Stimulated activated CD8-positive, alpha-beta memory T cell treated with anti-CD3 and anti-CD28 coated beads, Interleukin-7, amount 100 ng/mL, for 1 hour (primary cell): ENCODE data around the gene DHDH.

Experiments used
- DNase-seq, 2 donors: peaks; one replicate each; pipeline ENCODE4 v3.0.0-alpha.2; 2020; ENCODE audit warnings: low read depth in 2 of 2

The DHDH gene

DNA sequence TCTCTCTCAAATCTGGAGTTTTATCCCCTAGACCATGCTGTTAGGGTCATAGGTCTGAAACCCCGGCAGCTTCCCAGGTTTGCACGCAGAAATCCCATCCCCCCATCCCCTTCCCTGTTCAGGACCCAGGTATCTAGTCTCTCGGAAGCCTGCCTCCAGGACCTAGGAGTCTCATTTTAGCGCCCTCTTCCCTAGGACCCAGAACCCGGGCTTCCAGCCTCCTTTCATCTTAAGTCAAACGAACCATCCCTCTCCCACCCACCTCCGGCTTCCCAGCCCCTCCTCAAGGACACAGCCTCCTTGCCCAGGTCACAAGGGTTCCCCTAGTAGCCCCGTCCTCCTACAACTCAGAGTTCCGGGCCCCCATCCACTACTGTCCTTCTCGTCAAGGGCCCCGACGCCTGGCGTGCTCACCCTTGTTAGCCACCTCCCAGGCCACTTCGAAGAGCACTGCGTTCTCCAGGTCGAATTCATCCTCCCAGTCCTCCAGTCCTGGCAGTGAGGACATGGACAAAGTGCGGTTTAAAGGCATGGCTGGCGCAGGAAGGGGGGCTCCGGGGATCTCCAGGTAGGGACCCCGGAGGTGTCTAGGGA is 59.2 kb downstream of the DHDH start:
- DNase-seq, result no peak

DNA sequence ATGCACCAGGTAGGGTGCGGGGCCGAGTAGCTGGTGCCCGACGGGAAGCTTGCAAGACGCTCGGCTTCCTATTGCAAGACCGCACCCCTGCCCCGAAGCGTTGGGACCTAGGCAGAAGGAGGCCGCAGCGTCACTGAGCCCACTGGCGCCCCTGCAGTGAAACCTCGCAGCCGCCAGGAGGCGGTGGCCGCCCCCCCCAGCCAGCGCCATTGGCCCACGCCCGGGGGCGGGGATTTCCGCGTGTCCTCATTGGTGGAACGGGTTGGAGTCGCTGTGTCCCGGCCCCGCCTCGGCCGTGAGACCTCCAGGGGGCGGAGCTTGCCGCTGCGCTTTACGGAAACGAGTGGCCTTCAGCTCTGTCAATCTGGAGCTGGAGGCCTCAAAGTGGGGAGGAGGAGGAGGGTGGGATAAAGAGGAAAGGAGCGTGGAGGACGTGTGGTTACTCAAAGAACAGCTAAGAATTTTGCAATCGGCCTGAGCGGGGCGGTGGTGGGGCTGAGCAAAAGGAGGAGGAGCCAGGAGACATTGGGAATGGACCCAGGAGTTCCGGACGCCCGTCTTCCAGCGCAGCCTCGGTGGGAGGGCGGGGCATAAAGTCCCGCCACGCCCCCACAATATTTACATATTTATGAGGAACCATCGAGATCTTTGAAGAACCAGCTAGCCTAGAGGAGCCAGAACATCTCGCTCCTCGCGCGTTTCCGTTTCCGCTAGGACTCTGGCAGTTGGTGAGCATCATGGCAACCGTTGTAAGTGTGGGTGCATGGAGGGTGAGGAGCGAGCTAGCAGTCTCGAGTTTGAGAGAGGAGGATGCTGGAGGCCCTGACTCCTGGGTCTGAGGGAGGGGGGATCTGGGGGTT is 59.9 kb downstream of the DHDH start, which contains the start of the genes GYS1 and RUVBL2:
Gene GYS1, minus strand, starts transcription at position 135 of the 860 bp plus-strand sequence. CDS start 197 bp downstream, outside the sequence.
Gene RUVBL2, plus strand, starts transcription at position 713 of the 860 bp plus-strand sequence. Its CDS starts 25 bp downstream, at position 738.
- peak; percentile 96 to 97 for DNase-seq

DNA sequence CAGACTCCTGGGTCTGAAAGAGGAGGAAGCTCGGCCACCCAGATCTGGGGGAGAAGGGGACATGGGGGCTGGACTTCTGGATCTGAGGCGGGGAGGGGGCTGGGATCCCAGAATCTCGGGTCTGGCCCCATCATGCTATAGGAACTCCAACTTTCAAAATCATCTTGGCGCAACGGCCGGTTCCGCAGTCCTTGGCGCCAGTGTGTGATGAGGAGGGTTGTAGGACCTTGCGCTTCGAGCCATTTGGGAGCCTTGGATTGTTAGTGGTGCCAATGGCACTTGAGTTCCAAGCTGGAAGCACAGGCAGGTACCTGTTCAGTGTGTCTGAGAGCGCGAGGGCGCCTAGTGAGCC is 60.5 kb downstream of the DHDH start:
- DNase-seq, result no peak
